ENCODE results near the gene ETAA1. TPM values are rescaled to one million over a fixed set of nuclear protein-coding genes. Genes with fewer than 3 reads are reported as not detected.

ETAA1 gene
- 10 to 100 TPM in 7 of 8 experiments, 1 to 10 TPM in 1; 9.8 to 22.7 (median 13.6) TPM for total RNA-seq

GRCh38 chr2:67397143-67397986 is at the start of gene ETAA1:
TSS of gene ETAA1 (plus strand) at chr2:67397333. CDS start at chr2:67397449, 116 bp downstream.
- peak within 1 kb of the TSS; percentile 88 to 93 for H3K27ac ChIP-seq
- H3K4me3 ChIP-seq = peak within 1 kb of the TSS; percentile 72 to 91 (median 76)
- WGBS, 10 experiments = 0 to 10% (median 0%) methylated on average over 1 to 24 of the region's 61 CpGs
- peak; percentile 98 to 100 (median 100) for ATAC-seq (replicated peaks in 6 of 8)
- in situ Hi-C loops (cut with MboI; ENCODE audit: low pct_unique_long_range_greater_than_20kb in 2 of 9, low sequenced_read_pairs in 9 of 9, unreplicated experiment in 9 of 9) = no loop called here
- peaks cover 7 to 9% of the 10 kb centered on the region in 2 donors for H3K4me1 ChIP-seq (replicated peaks in 1 of 2)

GRCh38 chr2:67366832-67367412 is 30.2 kb upstream of the ETAA1 start:
- Histone ChIP-seq H3K27ac (no peak overlapping the region), H3K4me3 (no peak overlapping the region), H3K4me1 (replicated peaks in 1 of 2) (no peaks in the 10 kb centered on the region)
- no peak for ATAC-seq (replicated peaks in 6 of 8)
- in situ Hi-C loops (cut with MboI; ENCODE audit: low pct_unique_long_range_greater_than_20kb in 2 of 9, low sequenced_read_pairs in 9 of 9, unreplicated experiment in 9 of 9) = no loop called here

GRCh38 chr2:67374481-67374880 is 22.7 kb upstream of the ETAA1 start:
- in situ Hi-C loops (cut with MboI; ENCODE audit: low pct_unique_long_range_greater_than_20kb in 2 of 9, low sequenced_read_pairs in 9 of 9, unreplicated experiment in 9 of 9) = no loop called here

GRCh38 chr2:67374949-67375348 is 22.2 kb upstream of the ETAA1 start:
- WGBS, 10 experiments = 0 to 63% (median 20%) methylated on average over 1 of the region's 1 CpG; no CpG with 5 or more reads in 1 of the 10 experiments
- no peak for ATAC-seq (replicated peaks in 6 of 8)
- Histone ChIP-seq H3K27ac (no peak overlapping the region), H3K4me3 (no peak overlapping the region), H3K4me1 (replicated peaks in 1 of 2) (no peaks in the 10 kb centered on the region)
- in situ Hi-C loops (cut with MboI; ENCODE audit: low pct_unique_long_range_greater_than_20kb in 2 of 9, low sequenced_read_pairs in 9 of 9, unreplicated experiment in 9 of 9) = no loop called here

More at GRCh38 chr2:67374481-67374880, 22.7 kb upstream of the ETAA1 start:
- H3K27ac ChIP-seq = no peak overlapping the region
- no peak for ATAC-seq (replicated peaks in 6 of 8)
- WGBS, 10 experiments = 29 to 100% (median 56%) methylated on average over 1 to 2 of the region's 2 CpGs; no CpG with 5 or more reads in 1 of the 10 experiments
- H3K4me1 ChIP-seq (replicated peaks in 1 of 2) = no peaks in the 10 kb centered on the region
- H3K4me3 ChIP-seq = no peak overlapping the region

- in situ Hi-C loops (cut with MboI; ENCODE audit: low pct_unique_long_range_greater_than_20kb in 2 of 9, low sequenced_read_pairs in 9 of 9, unreplicated experiment in 9 of 9) = no loop called here
Measured at GRCh38 chr2:67378555-67378954, 18.6 kb upstream of the ETAA1 start.

GRCh38 chr2:67379048-67379447 is 18.1 kb upstream of the ETAA1 start:
- Histone ChIP-seq H3K4me3 (no peak overlapping the region), H3K4me1 (replicated peaks in 1 of 2) (no peaks in the 10 kb centered on the region), H3K27ac (no peak overlapping the region)
- ATAC-seq (replicated peaks in 6 of 8) = no peak
- in situ Hi-C loops (cut with MboI; ENCODE audit: low pct_unique_long_range_greater_than_20kb in 2 of 9, low sequenced_read_pairs in 9 of 9, unreplicated experiment in 9 of 9) = no loop called here
- 80 to 100% (median 86%) methylated on average over 1 of the region's 1 CpG; no CpG with 5 or more reads in 6 of the 10 experiments for WGBS, 10 experiments

More at GRCh38 chr2:67378555-67378954, 18.6 kb upstream of the ETAA1 start:
- Histone ChIP-seq H3K27ac (no peak overlapping the region), H3K4me3 (no peak overlapping the region), H3K4me1 (replicated peaks in 1 of 2) (no peaks in the 10 kb centered on the region)
- 80 to 100% (median 91%) methylated on average over 1 of the region's 1 CpG; no CpG with 5 or more reads in 3 of the 10 experiments for WGBS, 10 experiments
- ATAC-seq (replicated peaks in 6 of 8) = no peak

- no peak overlapping the region for H3K4me3 ChIP-seq
- no peaks in the 10 kb centered on the region for H3K4me1 ChIP-seq (replicated peaks in 1 of 2)
- no peak overlapping the region for H3K27ac ChIP-seq
- WGBS, 10 experiments = 0 to 89% (median 41%) methylated on average over 1 to 3 of the region's 3 CpGs
- in situ Hi-C loops (cut with MboI; ENCODE audit: low pct_unique_long_range_greater_than_20kb in 2 of 9, low sequenced_read_pairs in 9 of 9, unreplicated experiment in 9 of 9) = no loop called here
- ATAC-seq (replicated peaks in 6 of 8) = peak in 5 of 8 experiments; percentile 47 to 98 (median 76)
Measured at GRCh38 chr2:67384123-67384822, 12.9 kb upstream of the ETAA1 start.

- in situ Hi-C loops (cut with MboI; ENCODE audit: low pct_unique_long_range_greater_than_20kb in 2 of 9, low sequenced_read_pairs in 9 of 9, unreplicated experiment in 9 of 9) = no loop called here
- 51 to 100% (median 89%) methylated on average over 1 to 2 of the region's 2 CpGs; no CpG with 5 or more reads in 2 of the 10 experiments for WGBS, 10 experiments
Measured at GRCh38 chr2:67388680-67389079, 8.5 kb upstream of the ETAA1 start.

GRCh38 chr2:67389286-67389685 is 7.8 kb upstream of the ETAA1 start:
- Histone ChIP-seq H3K4me1 (replicated peaks in 1 of 2) (no peaks in the 10 kb centered on the region), H3K4me3 (no peak overlapping the region), H3K27ac (no peak overlapping the region)
- in situ Hi-C loops (cut with MboI; ENCODE audit: low pct_unique_long_range_greater_than_20kb in 2 of 9, low sequenced_read_pairs in 9 of 9, unreplicated experiment in 9 of 9) = no loop called here
- WGBS, 10 experiments = 0 to 75% (median 44%) methylated on average over 1 to 2 of the region's 2 CpGs
- ATAC-seq (replicated peaks in 6 of 8) = peak in 3 of 8 experiments; percentile 68 to 82 (median 74)

More at GRCh38 chr2:67388680-67389079, 8.5 kb upstream of the ETAA1 start:
- H3K27ac ChIP-seq = no peak overlapping the region
- no peak for ATAC-seq (replicated peaks in 6 of 8)
- no peaks in the 10 kb centered on the region for H3K4me1 ChIP-seq (replicated peaks in 1 of 2)
- H3K4me3 ChIP-seq = no peak overlapping the region

GRCh38 chr2:67389788-67390187 is 7.3 kb upstream of the ETAA1 start:
- Histone ChIP-seq H3K27ac (no peak overlapping the region), H3K4me3 (no peak overlapping the region), H3K4me1 (replicated peaks in 1 of 2) (no peaks in the 10 kb centered on the region)
- ATAC-seq (replicated peaks in 6 of 8) = no peak
- in situ Hi-C loops (cut with MboI; ENCODE audit: low pct_unique_long_range_greater_than_20kb in 2 of 9, low sequenced_read_pairs in 9 of 9, unreplicated experiment in 9 of 9) = no loop called here

- no peak for ATAC-seq (replicated peaks in 6 of 8)
- peaks cover 0 to under 1% of the 10 kb centered on the region in 2 donors for H3K4me1 ChIP-seq (replicated peaks in 1 of 2)
- H3K27ac ChIP-seq = no peak overlapping the region
- in situ Hi-C loops (cut with MboI; ENCODE audit: low pct_unique_long_range_greater_than_20kb in 2 of 9, low sequenced_read_pairs in 9 of 9, unreplicated experiment in 9 of 9) = no loop called here
- no peak overlapping the region for H3K4me3 ChIP-seq
Measured at GRCh38 chr2:67393237-67393636, 3.9 kb upstream of the ETAA1 start.

GRCh38 chr2:67394734-67395133 is 2.4 kb upstream of the ETAA1 start:
- Histone ChIP-seq H3K4me3 (no peak overlapping the region), H3K27ac (no peak overlapping the region), H3K4me1 (replicated peaks in 1 of 2) (peaks cover 7 to 9% of the 10 kb centered on the region in 2 donors)
- 87 to 100% (median 94%) methylated on average over 1 to 3 of the region's 3 CpGs for WGBS, 10 experiments
- in situ Hi-C loops (cut with MboI; ENCODE audit: low pct_unique_long_range_greater_than_20kb in 2 of 9, low sequenced_read_pairs in 9 of 9, unreplicated experiment in 9 of 9) = no loop called here
- no peak for ATAC-seq (replicated peaks in 6 of 8)

- ATAC-seq (replicated peaks in 6 of 8) = no peak
- no peak overlapping the region for H3K27ac ChIP-seq
- H3K4me1 ChIP-seq (replicated peaks in 1 of 2) = peaks cover 7 to 9% of the 10 kb centered on the region in 2 donors
- H3K4me3 ChIP-seq = no peak overlapping the region
- in situ Hi-C loops (cut with MboI; ENCODE audit: low pct_unique_long_range_greater_than_20kb in 2 of 9, low sequenced_read_pairs in 9 of 9, unreplicated experiment in 9 of 9) = no loop called here
- WGBS, 10 experiments = 67 to 100% (median 100%) methylated on average over 1 to 2 of the region's 2 CpGs; no CpG with 5 or more reads in 1 of the 10 experiments
Measured at GRCh38 chr2:67399144-67399543, 2.0 kb downstream of the ETAA1 start.
